RKO (cell line): ENCODE results near the gene DNM3.

Experiments
- DNase-seq: peaks from one replicate; pipeline ENCODE4 v3.0.0-alpha.2; 2016; ENCODE audit warnings: low spot score

DNM3 gene

DNA sequence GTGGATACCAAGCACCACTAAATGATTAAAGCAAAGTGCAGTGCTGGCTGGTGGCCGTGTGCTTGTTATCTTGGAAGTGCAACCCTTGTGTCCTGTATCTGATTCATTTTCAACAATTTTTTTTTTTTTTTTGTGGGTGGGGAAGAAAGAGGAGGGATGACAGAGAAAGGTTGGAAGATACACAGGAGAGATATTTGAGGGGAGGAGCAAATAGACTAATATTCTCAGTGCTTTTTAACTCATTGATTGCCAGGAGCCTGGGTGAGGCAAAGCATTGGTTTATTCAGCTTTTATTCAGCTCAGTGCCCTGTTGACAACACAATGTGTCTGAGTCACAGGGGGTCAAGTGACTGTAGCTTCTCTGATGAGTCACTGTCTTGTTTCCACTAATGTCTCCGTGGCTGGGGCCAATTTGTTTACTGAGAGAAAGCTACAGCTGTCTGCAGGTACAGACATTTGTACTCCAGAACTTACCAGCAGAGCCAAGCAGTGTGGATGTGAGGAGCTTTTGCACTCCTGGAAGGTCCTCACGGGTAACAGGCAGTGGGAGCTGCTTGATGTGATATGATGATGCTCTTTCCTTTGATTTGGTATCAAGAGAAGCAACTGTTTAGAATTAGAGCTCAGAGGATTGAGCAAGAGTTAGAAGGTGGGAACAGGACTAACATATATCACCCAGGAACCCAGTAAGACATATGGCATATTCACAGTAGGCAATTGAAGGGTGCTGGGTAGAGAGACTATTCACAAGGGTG, 23.6 kb upstream of the DNM3 start:
- peak; percentile 69 for DNase-seq

DNA sequence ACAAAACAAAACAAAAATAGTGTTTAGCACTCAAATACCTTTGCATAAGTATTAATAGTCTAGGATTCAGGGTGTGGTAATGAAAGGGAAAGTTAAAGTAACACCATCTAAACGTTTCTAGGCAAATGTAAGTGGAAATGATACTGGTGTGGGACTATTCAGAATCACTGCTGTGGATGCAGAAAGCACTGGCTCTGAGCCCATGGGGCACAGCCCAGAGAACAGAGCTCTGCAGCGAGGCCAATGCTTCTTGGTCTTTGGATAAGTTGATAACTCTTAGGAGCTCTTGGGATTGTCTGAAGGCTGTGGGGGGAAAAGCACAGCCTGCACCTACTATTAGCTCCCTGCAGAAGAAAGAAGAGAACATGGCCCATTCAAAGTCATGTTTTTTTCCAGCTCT, 21.4 kb upstream of the DNM3 start:
- DNase-seq: no peak

DNA sequence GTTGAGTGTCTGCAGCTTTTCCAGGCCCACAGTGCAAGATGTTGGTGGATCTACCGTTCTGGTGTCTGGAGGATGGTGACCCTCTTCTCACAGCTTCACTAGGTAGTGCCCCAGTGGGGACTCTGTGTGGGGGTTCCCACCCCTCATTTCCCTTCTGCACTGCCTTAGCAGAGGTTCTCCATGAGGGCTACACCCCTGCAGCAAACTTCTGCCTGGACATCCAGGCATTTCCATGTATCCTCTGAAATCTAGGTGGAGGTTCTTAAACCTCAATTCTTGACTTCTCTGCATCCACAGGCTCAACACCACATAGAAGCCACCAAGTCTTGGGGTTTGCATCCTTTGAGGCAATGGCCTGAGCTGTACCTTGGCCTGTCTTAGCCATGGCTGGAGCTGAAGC, 14.3 kb upstream of the DNM3 start:
- no peak for DNase-seq

DNA sequence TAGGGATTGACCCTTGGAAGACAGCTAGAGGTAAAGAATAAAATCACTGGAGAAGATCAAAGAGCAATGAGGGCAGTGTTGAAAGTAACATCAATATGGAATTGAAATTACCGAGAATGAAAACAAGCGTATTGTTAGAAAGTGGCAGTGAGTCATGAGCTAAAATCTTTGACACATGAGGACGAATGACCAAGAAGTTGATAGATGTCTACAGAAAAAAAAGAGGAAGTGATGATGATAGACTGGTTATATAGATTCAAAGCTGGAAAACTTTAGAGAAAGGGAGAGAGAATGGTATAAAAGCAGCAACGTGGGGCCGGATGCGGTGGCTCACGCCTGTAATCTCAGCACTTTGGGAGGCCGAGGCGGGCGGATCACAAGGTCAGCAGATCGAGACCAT, 12.5 kb upstream of the DNM3 start:
- no peak for DNase-seq

DNA sequence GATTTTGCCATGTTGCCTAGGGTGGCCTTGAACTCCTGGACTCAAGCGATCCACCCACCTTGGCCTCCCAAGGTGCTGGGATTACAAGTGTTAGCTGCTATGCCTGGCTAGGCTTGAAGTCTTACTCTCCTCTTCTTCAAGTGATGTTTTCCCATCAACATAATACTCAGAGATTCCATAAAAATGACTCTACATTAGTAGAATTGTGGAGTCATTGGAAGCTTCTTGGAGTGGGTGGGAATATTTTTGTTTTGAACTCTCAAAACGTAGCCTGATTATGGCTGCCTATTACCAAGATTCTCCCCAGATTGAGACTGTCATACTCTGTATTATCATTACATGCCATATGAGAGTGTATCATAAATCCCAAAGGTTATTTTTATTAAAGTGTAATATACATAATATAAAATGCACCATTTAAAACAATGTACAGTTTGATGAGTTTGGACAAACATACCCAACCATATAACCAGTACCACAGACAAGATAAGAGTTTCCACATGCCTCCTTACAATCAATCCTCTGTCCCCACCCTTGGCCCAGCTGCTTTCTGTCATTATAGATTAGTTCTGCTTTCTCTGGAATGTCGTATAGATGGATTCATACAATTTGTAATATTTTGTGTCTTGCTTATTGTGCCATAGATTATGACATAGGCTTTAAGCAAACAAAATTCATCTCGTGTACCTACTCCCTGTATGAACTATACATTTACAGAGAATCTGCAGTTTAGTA, 8.0 kb upstream of the DNM3 start:
- no peak for DNase-seq

DNA sequence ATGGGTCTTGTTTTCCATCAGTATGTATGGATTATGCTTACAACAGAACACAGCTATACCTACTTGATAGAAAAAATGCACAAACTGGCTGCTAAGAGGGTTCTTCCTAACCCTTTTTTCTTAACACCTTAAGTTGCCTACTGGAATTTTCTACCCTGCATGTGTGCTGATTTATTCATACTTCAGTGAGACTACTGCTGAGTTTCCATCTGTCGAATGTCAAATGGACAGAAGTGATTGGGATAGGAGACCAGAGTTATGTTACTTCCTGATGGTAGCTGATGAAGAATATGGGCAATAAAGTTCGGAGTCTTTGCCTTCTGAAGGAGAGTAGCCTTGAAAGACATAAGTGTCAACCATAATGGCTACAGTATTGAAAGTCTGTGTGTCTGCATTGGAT, 6.5 kb upstream of the DNM3 start:
- DNase-seq: no peak

DNA sequence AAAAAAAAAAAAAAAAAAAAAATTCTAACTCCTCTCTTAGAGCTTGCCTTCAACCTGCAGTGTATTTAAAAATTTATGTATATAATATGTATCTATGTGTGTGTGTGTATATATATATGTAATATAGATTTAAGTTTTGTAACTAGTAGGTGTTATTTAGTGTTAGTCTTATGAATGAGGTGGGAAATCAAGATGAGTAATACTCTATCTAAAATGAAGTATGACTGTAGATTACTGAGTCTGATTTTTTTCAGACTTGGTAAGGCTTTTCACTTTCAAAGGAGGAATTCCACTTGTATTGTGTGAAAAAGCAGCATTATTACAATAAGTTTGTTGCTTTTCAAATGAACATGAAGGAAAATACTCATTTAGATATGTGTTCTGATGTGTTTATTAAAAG, 5.4 kb upstream of the DNM3 start:
- DNase-seq: no peak

DNA sequence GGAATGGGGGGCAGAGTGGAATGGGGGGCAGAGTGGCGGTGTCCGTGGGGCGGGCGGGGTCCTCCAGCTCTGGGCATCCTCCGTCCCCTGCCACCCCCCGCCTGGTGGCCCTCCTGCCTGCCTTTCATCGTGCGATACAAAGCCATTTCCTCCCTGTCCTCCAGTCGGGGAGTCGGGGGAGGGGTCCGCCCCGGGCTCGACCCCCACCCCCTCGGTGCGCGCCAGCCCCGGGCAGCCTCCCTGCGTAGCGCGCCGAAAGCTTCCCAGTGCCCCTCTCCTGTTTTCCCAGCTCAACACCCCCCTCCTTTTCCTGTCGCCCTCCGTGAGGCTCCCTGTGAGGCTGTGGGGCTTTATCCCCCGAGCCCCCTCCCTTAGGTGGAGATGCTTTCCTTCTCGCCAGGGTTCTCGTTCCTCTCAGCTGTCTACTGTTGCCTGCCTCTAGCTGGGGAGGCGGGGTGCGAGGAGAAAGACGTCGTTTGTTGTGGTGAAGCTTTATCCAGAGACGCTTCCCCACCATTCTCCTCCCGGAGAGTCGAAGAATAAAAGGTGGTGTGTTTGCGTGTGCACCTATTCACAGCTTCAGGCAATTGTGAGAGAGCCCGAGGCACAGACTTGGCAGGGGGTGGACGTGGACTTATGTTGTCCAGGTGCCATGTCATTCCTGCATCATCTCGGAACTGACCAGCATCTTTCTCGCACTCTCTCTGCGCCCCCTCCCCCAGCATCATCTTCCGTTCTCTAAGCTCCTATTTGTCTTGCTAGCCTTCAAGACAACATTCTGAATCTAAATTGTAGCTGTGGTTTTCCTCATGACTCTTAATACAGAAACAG, 848 bp downstream of the DNM3 start:
- no peak for DNase-seq

DNA sequence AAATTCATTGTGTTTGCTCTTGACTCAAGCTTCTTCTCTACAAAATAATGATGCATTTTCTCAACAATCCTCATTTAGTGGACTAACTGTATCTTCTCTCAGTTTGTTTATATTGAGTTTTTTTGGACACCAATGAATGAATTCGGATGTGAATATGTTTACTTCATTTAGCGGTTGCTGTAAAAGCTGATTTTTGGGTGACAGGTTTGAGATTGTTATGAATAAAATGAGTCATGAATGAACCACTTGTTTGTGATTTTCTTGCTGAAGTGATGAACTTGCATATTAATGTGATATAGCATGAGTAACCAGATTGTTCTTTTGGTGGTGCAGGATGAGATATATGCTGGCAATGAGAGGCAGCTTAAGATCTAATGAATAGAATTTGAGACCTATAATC, 3.1 kb downstream of the DNM3 start:
- DNase-seq: no peak

DNA sequence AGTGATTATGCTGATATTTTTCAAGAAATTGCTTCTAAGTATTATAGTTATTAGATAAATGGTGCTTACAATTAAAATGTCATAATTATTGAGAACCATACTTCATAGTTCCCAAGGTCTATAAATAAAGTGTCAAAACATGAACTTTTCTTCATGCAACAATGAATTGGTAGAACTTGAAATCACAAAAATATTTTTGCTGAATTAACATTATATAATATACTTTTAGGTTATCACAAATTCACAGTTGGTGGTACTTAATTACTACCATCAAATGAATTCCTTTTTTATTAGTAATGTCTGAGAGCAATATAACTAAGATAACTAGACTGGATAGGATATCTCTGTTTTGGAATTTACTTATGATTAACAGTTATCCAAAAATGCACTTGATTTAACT, 4.7 kb downstream of the DNM3 start:
- no peak for DNase-seq

DNA sequence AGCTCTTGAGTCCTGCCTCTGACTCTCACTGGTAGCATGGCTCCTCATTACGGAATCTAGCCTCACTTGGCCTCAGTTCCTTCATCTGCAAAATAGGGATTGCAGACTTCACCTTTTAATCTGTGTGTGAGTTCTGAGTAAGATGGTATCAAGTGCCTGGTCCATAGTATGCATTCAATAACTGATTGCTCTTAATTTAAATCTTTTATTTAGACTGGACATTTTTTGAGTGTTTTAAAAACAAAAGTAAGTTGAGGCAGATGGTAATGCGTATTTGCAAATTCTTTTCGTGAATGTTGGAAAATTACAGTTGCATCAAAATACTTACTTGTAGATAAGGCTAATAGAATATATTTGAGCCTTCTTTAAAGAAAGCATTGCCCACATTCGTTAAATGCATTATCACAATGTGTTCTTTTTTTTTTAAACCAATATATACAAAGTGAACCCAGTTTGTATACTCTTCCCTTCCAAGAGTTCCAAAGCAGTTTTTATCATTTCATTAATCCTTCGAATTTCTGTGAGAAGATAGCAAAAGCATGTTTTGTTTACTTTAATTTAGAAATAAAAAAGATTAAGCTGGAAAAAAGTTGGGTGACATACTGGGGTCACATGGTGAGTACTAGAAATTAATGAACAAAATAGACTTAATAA, 8.1 kb downstream of the DNM3 start:
- no peak for DNase-seq

DNA sequence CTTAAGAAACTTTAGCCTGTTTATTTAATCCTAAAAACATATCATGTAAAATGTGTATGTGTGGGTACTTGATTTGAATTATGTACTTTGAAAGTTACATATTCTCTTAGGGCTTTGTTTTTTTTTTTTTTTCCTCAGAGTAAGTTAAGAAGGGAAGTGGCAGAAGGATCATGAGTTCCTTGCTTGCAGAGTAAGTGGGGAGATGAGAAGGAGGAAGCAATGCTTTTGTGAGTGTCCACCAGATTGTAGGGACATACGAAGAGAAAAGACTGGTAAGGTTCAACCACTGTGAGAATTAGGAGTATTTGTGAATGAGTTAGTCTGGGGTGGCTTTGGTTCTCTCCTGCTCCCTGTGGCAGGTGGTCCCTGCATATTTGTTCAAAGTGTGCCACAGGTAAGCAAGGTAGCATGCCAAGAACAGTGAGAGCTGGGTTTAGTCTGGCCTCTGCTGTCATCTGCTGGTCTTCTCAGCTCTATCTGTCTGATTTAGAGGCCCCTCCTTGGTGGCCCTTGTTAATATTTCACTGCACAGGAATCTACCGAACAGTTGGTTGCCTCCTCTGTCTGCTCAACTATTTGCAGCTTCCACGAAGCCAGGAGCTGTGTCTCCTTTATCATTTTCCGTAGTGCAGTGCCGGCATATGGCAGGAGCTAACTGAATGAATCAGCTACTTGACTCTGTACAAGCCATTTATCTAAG, 9.5 kb downstream of the DNM3 start:
- no peak for DNase-seq

DNA sequence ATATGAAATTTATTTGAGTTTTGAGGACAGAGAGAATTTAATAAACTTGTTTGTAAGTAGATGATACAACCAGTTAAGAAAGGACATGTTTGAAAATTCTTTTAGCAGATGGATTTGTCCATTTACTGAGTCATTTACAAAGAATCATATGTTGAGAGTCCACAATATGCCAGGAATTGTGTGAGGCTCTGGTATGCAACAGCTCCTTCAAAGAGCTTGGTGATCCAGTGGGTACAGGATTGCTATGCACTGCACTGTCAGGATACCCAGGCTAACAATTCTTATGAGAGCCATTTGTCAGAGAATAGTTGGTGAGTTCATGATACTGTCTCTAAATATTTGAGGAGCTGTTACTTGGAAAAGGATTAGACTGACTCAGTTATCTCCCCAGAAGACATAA, 11.0 kb downstream of the DNM3 start:
- no peak for DNase-seq

DNA sequence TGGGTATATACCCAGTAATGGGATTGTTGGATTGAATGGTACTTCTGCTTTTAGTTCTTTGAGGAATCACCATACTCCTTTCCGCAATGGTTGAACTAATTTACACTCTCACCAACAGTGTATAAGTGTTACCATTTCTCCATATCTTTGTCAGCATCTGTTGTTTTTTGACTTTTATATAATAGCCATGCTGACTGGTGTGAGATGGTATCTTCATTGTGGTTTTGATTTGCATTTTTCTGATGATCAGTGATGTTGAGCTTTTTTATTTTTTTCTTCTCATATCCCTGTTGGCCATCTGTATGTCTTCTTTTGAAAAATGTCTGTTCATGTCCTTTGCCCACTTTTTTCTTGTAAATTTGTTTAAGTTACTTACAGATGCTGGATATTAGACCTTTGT, 14.1 kb downstream of the DNM3 start:
- no peak for DNase-seq

DNA sequence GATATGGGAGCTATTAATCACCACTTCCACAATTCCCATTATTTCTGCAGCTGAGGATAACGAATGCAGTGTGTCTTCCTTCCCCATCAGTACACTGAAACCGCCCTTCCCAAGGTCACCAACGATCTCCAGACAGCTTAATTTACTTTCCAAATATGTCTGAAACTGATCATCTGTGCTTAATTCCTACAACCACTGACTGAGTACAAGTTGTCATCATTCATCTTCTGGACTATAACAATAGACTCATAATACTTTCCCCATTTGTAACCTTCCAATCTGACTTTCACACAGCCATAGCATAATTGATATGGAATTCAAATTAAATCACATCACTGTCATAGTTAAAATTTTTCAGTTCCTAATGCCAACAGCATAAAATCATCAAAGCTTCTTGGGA, 17.4 kb downstream of the DNM3 start:
- no peak for DNase-seq

DNA sequence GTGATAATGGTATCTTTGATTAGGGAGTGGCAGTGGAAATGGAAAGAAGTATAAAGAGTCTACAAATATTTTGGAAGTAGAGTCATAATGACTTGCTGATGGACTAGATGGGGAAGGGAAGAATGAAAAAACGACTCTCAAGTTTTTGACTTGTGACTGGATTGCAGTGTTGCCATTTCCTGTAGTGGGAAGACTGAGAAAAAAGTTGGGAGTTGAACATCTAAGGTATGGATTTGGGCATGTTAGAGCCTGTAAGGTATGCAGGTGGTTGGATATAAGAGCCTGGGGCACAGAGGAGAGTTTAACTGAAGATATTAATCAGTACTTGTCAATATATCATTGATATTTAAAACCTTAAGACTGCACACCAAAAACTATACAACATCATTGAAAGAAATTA, 19.4 kb downstream of the DNM3 start:
- no peak for DNase-seq

DNA sequence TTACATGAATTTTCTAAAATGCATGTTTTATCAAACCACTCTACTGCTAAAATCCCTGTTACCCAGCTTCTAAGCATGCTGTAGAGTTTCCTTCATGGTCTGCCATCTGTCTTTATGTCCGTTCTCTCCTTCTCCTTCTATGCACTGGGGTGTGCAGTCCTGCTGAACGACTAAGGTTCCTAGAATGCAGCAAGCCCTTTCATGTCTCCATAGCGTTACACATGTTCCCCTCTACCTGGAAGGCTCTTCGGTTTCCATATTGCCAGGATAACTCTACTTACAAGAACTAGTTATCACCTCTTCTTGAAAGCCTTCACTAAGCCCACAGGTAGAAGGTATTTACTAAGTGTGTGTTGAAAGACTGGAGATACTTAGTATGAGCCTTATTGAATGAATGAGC, 22.2 kb downstream of the DNM3 start:
- no peak for DNase-seq

DNA sequence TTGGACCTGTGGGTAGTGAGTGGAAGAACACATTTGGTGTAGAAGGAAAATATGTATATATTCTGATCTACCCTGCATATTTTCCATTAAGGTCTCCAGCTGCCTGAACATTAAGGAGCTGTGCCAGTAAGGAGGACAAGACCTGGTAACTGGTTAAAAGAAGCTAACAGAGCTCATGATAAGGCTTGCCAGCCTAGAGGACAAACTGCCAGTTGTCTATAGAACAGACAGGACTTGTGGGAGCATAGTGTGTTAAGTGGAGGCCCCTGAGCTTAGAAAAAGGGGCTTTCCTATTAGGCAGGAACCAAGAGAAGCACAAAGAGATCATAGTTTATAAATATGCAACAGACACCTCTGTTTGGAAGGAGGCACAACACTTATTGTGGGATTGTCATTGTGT, 23.0 kb downstream of the DNM3 start:
- DNase-seq: no peak

DNA sequence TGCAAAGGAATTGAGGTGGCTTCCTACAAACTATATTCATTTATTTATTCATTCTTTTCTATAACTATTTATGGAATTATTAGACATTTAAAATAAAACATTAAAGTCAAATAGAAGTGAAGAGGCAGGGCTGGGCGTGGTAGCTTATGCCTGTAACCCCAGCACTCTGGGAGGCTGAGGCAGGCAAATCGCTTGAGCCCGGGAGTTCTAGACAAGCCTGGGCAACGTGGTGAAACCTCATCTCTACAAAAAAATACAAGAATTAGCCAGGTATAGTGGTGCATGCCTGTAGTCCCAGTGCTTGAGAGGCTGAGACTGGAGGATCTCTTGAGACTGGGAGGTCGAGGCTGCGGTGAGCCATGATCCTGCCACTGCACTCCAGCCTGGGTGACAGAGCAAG, 23.8 kb downstream of the DNM3 start:
- no peak for DNase-seq

DNA sequence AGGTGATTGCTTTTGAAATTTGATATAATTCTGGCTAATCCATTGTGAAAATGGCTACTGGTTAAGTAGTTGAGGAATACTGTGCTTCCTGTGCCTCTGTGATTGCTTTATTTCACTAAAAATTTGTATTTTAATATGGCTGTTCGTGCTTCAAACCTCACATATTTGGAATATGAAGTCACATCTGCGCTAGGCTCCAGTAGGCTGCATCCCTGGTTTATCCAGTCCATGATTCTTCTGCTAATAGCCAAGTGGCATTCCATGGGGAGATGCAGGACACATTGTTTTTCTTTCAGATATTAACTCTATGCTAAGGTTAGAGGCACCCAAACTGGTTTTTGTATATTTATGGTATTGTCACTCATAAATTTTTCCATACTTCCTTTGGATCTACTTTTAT, 25.9 kb downstream of the DNM3 start:
- no peak for DNase-seq

DNA sequence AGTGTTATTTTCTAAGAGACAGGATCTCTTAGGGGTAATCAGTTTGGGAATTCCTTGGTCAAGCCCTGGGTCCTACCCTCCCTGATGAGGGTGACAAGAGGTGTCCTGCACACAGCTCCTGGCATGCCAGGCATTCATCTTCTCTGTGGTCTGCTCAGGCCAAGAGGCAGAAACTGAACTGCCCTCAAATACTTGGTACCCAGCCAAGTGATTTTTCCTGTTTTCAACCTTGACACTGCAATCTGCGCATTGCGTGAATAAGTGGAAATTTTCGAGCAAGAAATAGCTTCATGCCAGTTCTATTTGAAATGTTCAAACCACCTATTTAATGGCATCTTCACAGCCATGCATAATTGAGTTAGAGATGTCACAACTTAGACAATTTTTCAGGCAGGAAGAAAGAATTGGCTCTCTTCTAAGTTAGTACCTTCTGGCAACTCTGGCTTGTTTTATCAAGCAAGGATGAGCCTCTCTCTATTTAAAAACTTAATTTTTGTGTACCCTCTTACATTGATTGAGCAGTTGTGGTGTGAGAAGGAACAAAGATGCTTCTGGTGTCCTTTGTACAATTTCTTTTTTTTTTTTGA, 27.0 kb downstream of the DNM3 start:
- DNase-seq: no peak

DNA sequence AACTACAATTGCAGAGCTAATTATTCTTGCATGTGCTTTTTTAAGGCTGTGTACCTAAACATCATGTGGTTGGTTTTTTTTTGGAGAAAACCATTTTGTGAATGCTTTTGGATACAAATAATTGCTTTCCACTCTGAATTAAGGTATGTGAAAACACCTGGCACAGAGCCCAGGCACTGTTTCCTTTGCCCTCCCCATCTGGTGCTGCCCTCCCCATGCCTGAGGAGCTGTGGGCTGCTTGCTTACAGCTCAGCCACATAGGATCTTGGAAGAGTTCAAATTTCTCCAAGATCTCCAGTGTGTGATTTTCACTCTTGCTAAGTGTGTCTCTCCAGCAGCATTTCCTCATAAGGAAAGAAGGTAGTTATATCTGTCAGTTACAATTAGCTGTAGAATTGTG, 27.8 kb downstream of the DNM3 start:
- no peak for DNase-seq
